Adrenal gland (tissue), 12 donors: ENCODE data around the gene MAP3K6. TPM values are rescaled to one million over a fixed set of nuclear protein-coding genes. Genes with fewer than 3 reads are reported as not detected.

Experiments used
- DNase-seq, 7 donors: peaks; one replicate each; pipeline ENCODE4 v3.0.0-alpha.2; 2019 to 2020
- H3K27ac ChIP-seq, 5 donors: fragments of 200-600 bp; sonication (generic) in 4 of 5; 1 replicate in 3 of 5; 2 replicates in 2 of 5; pipeline versions ENCODE4 v1.5.1 to v1.8.0; 2016 to 2020; ENCODE audit warnings: mild to moderate bottlenecking in 1 of 5
- H3K27me3 ChIP-seq: fragments of 200-600 bp; 2 replicates; pipeline ENCODE4 v1.8.0; 2021
- H3K36me3 ChIP-seq, 2 donors: fragments of 200-600 bp; replicated peaks in 1 of 2; 1 replicate in 1 of 2; 2 replicates in 1 of 2; pipeline versions ENCODE4 v1.5.1 to v1.8.0; 2018 to 2022
- H3K4me1 ChIP-seq, 2 donors: fragments of 200-600 bp; replicated peaks in 1 of 2; 1 replicate in 1 of 2; 2 replicates in 1 of 2; pipeline versions ENCODE4 v1.5.1 to v1.8.0; 2018 to 2021
- H3K4me3 ChIP-seq, 4 donors: fragments of 200-600 bp; sonication (generic) in 3 of 4; one replicate each; pipeline ENCODE4 v1.5.1; 2016 to 2018
- H3K9me3 ChIP-seq, 3 donors: fragments of 200-600 bp; sonication (generic) in 1 of 3; replicated peaks in 1 of 3; 1 replicate in 2 of 3; 2 replicates in 1 of 3; pipeline versions ENCODE4 v1.5.1 to v1.8.0; 2016 to 2021
- POLR2A ChIP-seq, 2 donors: fragments of 450-650 bp; IDR thresholded peaks; one replicate each; pipeline ENCODE4 v1.6.1; 2017; ENCODE audit warnings: antibody characterized with exemption in 2 of 2, mild to moderate bottlenecking in 2 of 2, moderate library complexity in 1 of 2
- WGBS, 4 donors: extraction: QIAGEN DNeasy Blood & Tissue Kit in 2 of 4; methylation state at CpG; one replicate each; pipeline versions ENCODE4 v1.1.5 to v1.1.7; 2013 to 2017; 5-methylcytosine and 5-hydroxymethylcytosine counted together
- intact Hi-C, 2 donors: fragments of 100-400 bp; cut with DNase I; formaldehyde crosslinking; loops; one replicate each; pipeline versions ENCODE4 v1.14.1 to v1.15.0; 2022 to 2023
- polyA plus RNA-seq, 3 donors: library from polyadenylated mRNA; stranded (reverse); fragments of 200-250 nt in 2 of 3; fragments of 350-450 nt in 1 of 3; fragmentation: Illumina TruSeq in 1 of 3; extraction: RNeasy Lipid Tissue Mini Kit (QIAGEN cat#74804) in 1 of 3; gene quantifications; one replicate each; pipeline ENCODE4 v1.2.3, GENCODE V29; 2013 to 2014
- total RNA-seq, 9 donors: library from RNA; depleted of rRNA in 4 of 9; stranded (reverse); fragments of >200 nt in 4 of 9; fragments of 120-200 nt in 1 of 9; fragmentation: NEBNext Ultra II Directional in 1 of 9; extraction: Animal tissue kit (Norgen Biotek cat#: 25700) in 1 of 9; gene quantifications; one replicate each; pipeline versions ENCODE4 v1.1.0 to v1.2.4, GENCODE V29; 2013 to 2023
- TF ChIP-seq, protein P1 (sequence below), 6 experiments: fragments of 450-650 bp in 4 of 6; fragments of 200-600 bp in 2 of 6; sonication (generic) in 1 of 6; IDR thresholded peaks; 1 replicate in 5 of 6; 2 replicates in 1 of 6; pipeline versions ENCODE4 v1.5.1 to v1.8.0; 2016 to 2021; ENCODE audit warnings: antibody characterized with exemption in 6 of 6, mild to moderate bottlenecking in 2 of 6, moderate library complexity in 1 of 6
- donor health status: healthy with polysubstance abuse.
- donor health status: Bipolar disorder and iron deficiency.
- donor health status: DM: yes; HTN: yes; CAD: no.
- donor health status: DM: no; HTN: no; CAD: no.
- donor health status: DM: no; HTN: no; CAD: no.
- donor health status: DM: yes; HTN: yes; CAD: no.

MAP3K6 gene
- total and polyA plus RNA-seq, 12 donors, result 6.5 to 136 (median 26.6) TPM

DNA sequence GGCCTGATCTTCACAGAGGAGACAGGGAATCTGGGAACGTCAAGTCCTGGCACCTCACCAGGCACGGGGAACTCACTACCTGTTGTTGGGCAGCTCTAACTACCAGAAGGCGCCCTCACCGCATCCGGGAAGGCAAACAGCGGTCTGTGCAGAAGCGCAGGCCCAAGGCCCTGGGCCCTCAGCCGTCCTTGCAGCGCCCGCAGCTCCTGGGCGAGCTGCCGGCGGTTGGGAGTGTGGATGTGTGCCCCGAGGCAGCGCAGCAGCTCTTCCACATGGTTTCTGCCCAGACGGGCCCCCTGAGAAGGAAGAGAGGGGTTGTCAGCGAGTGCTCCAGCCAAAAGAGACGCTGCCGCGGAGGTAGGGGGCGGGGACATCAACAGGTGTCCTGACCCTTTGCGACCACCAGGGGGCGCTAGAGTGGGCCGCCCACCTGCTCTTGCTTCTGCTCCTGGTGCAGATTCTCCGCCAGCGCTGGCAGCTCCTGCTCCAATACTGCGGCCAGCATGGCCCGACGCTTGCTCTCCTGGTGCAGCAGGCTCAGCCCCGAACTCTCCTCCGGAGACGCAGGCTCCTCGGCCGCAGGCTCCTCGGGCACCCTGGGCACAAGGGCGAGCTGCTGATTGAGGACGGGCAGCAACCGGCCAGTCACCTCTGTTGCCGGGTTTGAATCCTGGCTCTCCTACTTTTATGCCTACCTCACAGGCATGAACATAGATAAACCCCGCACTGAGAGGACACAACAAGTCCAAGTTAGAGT is 9.3 kb downstream of the MAP3K6 start:
- H3K4me3 ChIP-seq, result peak overlapping the region in 1 of 4 donors; percentile 14
- peaks cover 0 to 64% of the 10 kb centered on the region in 2 donors for H3K36me3 ChIP-seq
- intact Hi-C loops, result loop anchor here (5.0 to 10.0 kb wide), 2 partner anchors 35 to 53 kb away; partner anchors contain the start of gene GPR3 (in 2 of the 2)
- H3K27ac ChIP-seq, result no peak overlapping the region
- no peaks in the 10 kb centered on the region for H3K9me3 ChIP-seq
- TF ChIP-seq POLR2A (IDR thresholded peaks at IDR 0.05), result no peak
- TF ChIP-seq, protein P1, sequence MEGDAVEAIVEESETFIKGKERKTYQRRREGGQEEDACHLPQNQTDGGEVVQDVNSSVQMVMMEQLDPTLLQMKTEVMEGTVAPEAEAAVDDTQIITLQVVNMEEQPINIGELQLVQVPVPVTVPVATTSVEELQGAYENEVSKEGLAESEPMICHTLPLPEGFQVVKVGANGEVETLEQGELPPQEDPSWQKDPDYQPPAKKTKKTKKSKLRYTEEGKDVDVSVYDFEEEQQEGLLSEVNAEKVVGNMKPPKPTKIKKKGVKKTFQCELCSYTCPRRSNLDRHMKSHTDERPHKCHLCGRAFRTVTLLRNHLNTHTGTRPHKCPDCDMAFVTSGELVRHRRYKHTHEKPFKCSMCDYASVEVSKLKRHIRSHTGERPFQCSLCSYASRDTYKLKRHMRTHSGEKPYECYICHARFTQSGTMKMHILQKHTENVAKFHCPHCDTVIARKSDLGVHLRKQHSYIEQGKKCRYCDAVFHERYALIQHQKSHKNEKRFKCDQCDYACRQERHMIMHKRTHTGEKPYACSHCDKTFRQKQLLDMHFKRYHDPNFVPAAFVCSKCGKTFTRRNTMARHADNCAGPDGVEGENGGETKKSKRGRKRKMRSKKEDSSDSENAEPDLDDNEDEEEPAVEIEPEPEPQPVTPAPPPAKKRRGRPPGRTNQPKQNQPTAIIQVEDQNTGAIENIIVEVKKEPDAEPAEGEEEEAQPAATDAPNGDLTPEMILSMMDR (IDR thresholded peaks at IDR 0.05), result peak; percentile 92 to 99 (median 98)
- H3K27me3 ChIP-seq, result no peaks in the 10 kb centered on the region
- peak; percentile 70 to 89 (median 82) for DNase-seq
- H3K4me1 ChIP-seq, result peaks cover 0 to 5% of the 10 kb centered on the region in 2 donors
- WGBS, 4 donors, result 25 to 42% (median 31%) methylated on average over 7 to 40 of the region's 40 CpGs

GRCh38 chr1:27356619-27357280 is 10.0 kb downstream of the MAP3K6 start:
- H3K4me3 ChIP-seq, result no peak overlapping the region
- DNase-seq, result no peak
- intact Hi-C loops, result loop anchor here (5.0 to 10.0 kb wide), 2 partner anchors 36 to 52 kb away; partner anchors contain the start of gene GPR3 (in 2 of the 2)
- peaks cover 0 to 57% of the 10 kb centered on the region in 2 donors for H3K36me3 ChIP-seq
- no peaks in the 10 kb centered on the region for H3K9me3 ChIP-seq
- no peaks in the 10 kb centered on the region for H3K27me3 ChIP-seq
- peaks cover 0 to 5% of the 10 kb centered on the region in 2 donors for H3K4me1 ChIP-seq
- TF ChIP-seq, protein P1 (IDR thresholded peaks at IDR 0.05), result no peak
- no peak for TF ChIP-seq POLR2A (IDR thresholded peaks at IDR 0.05)
- no peak overlapping the region for H3K27ac ChIP-seq
- WGBS, 4 donors, result 82 to 83% (median 82%) methylated on average over 19 to 37 of the region's 37 CpGs

GRCh38 chr1:27356277-27356618 is 10.5 kb downstream of the MAP3K6 start:
- Histone ChIP-seq H3K36me3 (peaks cover 0 to 52% of the 10 kb centered on the region in 2 donors), H3K4me3 (no peak overlapping the region), H3K4me1 (peaks cover 0 to 5% of the 10 kb centered on the region in 2 donors), H3K27me3 (no peaks in the 10 kb centered on the region), H3K27ac (no peak overlapping the region), H3K9me3 (no peaks in the 10 kb centered on the region)
- intact Hi-C loops, result loop anchor here (5.0 to 10.0 kb wide), 2 partner anchors 36 to 51 kb away; partner anchors contain the start of gene GPR3 (in 2 of the 2)
- TF ChIP-seq POLR2A (IDR thresholded peaks at IDR 0.05), result no peak
- no peak for DNase-seq
- 94 to 98% (median 95%) methylated on average over 9 to 13 of the region's 13 CpGs for WGBS, 4 donors

DNA sequence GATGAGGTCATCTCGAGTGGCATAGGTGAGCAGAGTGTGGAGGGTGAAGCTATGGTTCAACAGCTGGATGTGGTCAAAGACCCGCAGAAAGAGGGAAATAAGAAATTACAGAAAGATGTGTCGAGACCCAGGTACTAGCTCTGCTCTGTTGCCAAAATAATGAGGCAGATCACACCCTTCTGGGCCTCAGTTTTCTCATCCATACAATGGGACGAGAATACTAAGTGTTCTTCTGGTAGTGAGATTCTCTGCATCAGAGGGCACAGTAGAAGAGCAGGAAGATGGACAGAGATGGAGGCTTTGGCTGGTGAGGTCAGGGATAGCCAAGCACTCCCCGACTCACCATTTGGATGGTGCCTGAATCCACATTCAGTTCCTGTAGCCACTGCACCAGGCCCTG is 11.1 kb downstream of the MAP3K6 start:
- Histone ChIP-seq H3K4me3 (no peak overlapping the region), H3K36me3 (peaks cover 0 to 46% of the 10 kb centered on the region in 2 donors), H3K9me3 (no peaks in the 10 kb centered on the region), H3K27me3 (peaks cover 1% of the 10 kb centered on the region), H3K4me1 (peaks cover 0 to 5% of the 10 kb centered on the region in 2 donors), H3K27ac (no peak overlapping the region)
- no peak for DNase-seq
- no peak for TF ChIP-seq POLR2A (IDR thresholded peaks at IDR 0.05)
- TF ChIP-seq, protein P1 (IDR thresholded peaks at IDR 0.05), result no peak
- intact Hi-C loops, result loop anchor here (5.0 to 10.0 kb wide), 2 partner anchors 37 to 51 kb away; partner anchors contain the start of gene GPR3 (in 2 of the 2)
- 89 to 92% (median 90%) methylated on average over 4 to 5 of the region's 5 CpGs for WGBS, 4 donors
